HG03354 (cell line): ENCODE measurements around the gene ARPC5L.

ENCODE experiments used
- ATAC-seq: cut with Tn5 transposase; IDR thresholded peaks from one replicate; pipeline ENCODE4 v1.9.1; 2021; ENCODE audit warnings: mild to moderate bottlenecking; ENCODE audit not compliant: unreplicated experiment, poor library complexity, severe bottlenecking

Gene ARPC5L

DNA sequence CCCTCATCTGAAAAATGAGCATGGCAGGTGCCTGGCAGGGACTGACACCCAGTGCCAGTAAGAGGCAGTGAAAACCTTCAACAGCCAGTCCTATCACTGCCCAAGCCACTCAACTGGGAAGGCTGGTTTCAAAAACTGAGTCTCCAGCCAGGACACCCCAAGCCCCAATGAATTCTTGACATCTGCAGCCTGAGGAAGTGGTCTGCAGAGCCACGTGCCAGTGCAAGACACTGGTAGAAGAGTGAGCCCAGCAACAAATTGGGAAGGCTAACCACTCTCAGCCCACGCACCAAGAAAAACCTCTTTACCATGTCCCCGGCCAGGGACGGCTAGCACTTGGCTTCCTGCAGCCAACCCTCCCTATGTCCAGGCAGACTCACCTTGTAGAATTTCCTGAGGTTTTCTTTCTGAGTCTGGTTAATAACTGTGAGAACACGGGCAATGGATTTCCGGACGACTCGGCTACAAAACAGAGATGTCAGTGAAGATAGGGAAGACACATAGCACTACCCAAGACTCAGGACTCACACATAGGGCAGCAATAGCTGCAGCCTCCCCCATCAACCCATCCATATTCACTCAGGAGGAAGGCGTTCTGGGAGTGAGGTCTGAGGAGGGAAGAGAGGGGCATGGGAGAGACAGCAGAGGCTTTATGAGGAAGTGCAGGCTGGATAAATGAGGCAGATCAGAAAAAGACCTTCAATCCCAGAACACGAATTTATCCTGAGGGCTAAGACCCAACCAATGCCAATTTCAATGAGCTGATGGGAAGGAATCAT is 1.9 kb upstream of the ARPC5L start:
- ATAC-seq: no peak

DNA sequence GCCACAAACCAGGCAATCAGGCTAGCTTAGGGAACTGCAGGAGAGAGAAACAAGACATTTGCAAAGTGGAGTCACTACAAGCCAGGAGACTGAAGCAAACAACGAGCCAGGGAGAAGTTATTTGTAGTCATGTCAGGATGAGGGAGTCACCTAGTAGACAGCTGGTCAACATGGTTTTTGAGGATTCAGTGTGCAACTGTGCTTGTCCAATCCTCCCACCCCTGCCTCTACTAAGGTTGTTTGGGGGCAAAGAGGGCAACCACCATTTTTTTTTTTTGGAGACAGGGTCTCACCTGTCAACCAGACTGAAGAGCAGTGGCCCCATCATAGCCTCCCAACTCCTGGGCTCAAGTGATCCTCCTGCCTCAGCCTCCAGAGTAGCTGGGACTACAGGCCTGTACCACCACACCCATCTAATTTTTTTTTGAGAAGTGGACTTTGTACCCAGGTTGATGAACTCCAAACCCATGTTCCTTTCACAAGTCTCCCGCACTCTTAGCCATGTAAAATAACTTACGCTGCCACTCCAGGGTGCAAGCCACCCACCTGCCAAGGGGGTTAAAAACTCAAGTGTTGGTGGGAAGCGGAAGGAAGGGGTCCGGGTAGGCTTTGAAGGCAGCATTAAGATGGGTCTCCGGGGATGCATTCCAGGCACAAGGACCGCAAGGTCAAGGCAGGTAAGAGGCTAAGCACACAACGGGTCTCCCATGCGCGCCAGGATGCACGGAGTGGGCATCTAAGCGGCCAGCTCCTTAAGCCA is 1.2 kb upstream of the ARPC5L start:
- no peak for ATAC-seq

DNA sequence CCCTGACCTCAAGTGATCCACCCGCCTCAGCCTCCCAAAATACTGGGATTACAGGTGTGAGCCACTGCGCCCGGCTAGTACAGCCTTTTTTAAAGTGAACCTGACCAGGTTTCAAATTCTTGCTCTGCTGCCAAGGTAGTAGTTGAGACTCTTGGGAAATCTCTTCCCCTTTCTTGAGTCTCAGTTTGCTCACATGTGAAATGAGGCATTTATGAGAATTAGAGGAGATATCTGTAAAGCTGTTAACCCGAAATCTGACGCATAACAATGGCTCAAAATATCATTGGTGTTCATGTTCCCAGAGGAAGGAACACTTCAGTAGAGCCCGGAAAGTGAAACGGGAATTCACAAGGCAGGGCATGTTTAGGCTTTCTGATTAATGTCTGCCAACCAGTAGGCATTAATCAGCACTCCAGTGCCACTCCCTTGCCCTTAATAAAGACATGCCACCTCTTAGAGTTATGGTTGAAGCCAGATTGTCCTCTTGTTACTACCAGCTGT is 1.5 kb downstream of the ARPC5L start:
- no peak for ATAC-seq

DNA sequence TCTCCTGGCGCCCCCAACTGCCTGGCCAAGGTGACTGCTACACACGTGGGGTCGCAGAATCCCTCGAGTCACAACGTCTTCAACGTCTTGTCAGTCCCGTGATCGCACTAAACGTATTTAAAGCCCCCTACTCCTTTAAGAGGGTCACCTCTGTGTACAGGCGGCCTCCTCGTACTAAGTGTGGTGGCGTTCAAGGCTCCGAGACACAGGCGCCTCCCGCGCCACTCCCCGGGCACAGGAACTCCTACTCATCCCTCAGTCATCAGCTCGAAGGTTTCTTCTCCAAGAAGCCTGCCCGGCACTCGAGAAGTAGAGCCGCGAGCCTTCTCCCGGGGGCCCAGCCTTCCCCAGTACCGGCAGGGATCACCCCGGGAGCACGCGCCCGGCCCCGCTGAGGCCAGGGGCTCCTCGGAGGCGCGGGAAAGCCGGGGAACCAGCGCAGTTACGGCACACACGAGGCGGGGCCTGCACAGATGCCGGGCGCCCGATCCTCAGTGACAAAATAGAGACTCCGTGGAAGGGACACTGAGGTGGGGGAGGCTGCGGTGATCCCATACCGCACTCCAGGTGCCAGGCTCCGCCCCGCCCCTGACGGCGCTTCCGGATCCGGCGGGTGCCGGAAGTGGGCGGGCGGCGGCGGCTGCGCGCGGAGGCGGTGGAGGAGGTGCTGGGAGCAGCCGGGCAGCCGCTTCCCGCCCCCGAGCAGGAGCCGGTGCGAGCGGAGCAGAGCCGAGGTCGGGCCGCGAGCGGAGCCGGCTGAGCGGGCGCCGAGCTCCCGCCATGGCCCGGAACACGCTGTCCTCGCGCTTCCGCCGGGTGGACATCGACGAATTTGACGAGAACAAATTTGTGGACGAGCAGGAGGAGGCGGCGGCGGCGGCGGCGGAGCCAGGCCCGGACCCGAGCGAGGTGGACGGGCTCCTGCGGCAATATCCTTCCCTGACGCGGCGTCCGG is 6.9 kb downstream of the ARPC5L start:
- ATAC-seq: peak; percentile 74

DNA sequence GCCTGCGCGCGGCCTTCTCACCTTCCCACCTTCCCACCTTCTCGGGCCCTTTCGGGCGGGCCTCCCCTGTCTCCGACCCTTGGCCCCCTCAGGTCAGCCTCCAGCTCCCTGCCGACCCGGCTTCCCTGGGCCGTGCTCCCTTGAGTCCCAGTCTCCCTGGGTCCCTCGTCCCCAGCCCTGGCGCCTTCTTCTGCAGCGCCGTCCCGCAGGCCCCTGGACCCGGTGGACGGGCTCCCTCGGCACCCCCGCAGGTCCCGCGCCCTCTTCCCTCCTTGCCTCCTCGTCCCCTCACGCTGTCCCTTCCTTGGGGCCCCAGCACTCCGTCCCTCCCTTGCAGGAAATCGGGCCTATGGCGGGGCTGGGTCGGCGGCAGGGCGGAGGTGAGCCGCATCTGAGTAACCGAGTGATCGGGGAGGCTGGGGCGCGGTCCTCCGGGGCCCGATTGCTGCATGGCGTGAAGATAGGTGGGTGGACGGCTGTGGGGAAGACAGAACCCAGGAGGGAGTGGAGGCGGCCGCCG is 7.6 kb downstream of the ARPC5L start:
- ATAC-seq: peak; percentile 17

DNA sequence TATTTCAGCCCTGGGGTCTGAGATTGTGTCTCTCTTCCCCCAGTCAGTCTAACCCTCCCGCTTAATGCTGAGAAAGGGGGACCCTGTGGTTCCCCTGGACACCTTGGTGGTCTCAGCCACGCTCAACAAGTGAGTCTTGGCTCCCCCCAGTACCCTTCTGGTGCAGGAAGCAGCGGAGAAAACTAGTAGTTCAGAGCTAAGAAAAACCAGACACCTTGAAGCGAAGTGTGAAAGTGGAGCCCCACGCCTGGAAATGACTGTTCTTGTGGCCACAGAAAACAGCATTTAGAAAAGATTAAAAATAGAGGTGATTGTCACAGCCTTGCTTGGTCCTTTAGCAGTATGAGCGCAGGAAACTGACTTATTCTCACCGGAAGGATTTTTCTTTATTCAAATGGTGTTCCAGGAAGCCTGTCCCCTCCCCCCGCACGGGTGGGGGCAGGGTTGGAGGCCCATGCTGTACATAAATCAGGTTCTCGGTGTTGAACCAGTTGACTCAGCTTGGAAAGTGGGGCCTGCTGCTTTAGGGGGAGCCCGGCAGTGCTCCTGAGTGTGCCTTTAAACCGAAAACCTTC is 8.1 kb downstream of the ARPC5L start:
- peak; percentile 40 for ATAC-seq

DNA sequence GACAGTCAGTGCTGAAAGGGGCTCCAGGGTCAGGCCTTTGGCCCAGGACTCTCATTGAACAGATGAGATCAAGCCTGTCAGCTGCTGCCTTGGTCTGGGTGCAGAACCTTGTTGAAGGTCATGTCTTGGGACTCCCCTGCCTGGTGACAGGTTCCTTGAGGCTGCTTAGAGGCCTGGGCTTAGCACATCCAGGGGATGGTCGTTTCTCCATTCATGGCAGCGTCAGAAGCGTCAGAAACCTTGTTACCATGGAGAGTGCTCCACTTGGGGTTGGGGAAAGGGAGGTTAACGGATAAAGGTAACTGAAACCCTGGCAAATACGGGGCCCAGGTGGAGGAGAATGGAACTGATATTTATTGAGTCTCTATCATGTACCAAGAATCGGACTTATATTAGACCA is 8.8 kb downstream of the ARPC5L start:
- no peak for ATAC-seq

DNA sequence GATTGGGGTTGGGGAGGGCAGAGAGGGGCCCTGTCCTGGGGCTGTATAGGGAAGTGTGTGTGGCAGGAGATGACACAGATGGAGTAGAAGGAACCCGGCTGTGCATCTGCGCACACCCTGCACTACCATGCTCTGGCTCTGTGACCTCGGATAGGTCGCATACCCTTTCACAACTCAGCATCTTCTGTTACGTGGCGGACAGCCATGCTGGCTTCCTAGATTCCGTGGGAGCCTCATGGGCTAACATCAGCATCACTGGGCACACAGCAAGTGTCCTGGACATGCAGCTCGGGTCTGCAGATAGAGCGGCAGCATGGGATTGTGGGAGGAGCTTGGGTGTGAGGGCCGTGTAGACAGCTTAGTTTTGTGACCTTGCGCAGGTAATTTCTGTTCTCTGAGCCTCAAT is 9.2 kb downstream of the ARPC5L start:
- ATAC-seq: no peak

DNA sequence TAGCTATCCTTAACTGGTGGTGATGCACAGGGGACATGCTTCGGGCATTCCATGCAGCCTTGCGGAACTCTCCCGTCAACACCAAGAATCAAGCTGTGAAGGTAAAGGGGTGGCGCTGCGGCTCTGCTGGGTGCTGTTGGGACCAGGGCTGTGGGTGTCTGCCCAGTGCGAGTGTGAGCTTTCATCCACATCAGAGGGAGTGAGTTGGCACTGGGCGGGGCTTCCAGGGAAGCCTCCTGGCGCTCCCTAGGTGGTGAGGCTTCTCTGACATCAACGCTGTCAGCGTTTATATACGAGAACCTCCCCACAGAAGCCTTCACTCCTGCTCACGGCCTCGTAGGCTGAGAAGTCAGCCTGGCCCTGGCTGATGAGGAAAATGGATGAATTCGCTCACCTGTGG is 11.7 kb downstream of the ARPC5L start:
- no peak for ATAC-seq

DNA sequence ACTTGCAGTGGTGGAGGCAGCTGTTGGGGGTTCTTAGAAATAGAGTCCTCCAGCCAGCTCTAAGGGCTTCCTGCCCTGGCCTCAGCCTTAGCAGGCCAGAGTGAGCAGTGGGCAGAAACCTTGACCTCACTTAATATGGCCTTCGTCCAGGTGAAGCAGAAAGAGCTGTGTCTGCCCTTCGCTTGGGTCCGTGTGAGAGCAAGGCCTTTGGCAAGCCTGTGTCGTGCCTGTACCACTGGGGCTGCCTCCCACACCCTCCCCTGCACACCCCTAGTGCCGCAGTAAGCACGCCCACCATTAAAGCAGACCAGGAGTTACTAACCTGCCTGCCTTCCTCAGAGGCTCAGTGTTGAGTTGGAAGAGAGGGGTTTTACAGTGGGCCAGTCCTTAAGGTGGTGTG is 13.6 kb downstream of the ARPC5L start:
- no peak for ATAC-seq

DNA sequence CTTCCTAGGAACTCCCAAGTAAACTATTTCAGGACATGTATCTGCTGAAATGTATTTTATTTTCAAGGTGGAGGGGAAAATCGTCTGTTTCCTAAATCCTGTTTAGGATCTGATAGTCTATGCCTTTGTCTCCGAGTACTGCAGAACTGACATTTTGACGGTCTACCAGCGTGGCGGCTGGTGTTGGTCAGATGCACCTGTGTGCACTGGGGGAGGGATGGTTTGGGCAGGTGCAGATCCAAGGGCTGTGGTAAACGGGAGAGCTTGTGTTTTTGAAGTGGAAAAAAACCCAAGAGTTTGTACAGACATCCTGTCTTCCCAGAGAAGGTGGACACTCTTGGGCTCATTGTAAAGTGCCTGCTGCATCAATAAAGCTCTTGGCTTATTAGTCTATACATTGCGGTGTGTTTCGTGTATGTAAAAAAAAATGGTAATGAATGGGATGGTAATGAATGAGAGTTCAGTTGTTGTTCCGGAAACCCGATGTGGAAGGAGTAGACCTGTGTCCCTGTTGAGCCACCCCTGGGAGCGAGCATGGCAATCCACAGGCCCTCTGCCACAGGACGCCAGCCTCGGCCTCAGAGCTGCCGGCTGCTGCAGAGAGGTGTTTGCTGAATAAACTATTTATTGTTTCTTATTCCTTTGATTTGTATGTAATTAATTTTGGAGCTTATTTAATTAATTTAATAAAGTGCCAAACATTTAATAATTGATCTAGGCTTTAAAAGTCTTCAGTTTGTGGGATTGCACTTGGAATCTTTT is 15.3 kb downstream of the ARPC5L start:
- no peak for ATAC-seq

DNA sequence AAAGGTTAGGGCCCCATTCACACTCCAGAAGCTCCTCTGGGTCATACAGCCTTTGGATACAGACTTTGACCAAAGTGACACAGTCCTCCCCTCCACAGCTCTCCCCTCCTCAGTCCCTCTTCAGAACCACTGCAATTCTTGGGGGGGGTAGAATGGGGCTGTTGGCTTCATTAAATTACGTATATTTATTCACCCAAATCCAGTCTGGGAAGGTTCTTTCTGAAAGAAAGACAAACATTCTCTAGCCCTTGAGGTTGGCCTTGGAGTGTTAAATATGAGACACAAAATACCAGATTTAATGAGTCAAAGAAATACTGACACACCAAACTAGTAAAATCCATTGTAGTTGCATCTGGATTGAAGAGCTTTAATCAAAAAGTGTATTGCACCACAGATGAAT is 16.1 kb downstream of the ARPC5L start:
- no peak for ATAC-seq

DNA sequence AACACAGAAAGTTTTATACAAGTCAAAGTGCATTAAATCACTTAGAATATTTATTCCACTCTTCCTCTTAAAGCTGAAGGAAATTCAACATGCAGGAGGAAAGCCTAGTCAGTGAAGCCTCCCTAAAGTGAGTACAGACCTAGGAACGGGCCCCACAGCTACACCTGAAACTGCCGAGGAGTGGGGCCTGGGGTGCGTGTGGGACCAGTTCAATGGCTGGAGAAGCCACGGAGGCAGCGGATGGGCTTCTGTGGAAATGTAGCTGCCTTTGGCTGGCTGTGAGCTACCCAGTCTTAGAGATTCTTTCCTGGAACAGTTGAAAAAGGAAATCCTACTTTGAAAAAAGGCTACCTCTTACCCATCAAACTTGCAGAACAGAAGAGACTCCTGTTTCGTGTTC is 16.6 kb downstream of the ARPC5L start:
- ATAC-seq: no peak

DNA sequence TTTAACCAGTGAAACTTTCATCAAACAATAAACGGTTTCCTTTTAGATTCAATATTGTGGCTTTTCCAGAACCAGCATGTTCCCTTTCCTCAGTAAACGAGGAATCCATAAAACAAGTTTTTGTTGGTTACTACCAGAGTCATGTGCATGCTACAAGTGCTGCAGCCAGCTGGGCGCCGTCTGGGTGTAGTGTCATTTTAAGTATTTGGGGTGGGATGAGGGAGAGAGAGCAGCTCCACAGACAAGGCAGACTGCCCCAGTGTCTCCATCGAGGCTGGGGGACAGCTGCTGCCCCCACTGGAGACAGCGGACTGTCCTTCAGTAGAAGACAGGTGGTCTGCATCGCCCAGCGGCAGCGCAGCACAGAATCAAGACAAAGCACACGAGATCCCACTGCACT is 17.3 kb downstream of the ARPC5L start:
- no peak for ATAC-seq

DNA sequence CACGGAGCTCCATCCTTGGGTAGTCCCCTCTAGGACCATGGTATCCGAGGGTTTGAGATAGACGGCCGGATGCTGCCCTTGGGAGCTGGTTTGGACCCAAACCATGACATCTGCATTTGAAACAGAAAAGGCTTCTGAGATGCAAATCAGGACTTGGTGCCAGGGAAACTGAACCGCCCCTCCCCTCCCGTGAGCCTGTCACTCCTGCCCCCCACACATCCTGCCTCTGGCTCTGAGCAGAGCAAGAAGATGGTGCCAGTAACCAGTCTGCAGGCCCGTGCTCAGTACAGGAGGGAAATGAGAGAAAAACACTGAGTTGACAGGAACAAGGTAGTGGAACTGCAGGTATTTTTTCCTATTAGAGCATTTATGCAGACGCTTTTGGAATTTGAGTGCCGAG is 18.6 kb downstream of the ARPC5L start:
- no peak for ATAC-seq

DNA sequence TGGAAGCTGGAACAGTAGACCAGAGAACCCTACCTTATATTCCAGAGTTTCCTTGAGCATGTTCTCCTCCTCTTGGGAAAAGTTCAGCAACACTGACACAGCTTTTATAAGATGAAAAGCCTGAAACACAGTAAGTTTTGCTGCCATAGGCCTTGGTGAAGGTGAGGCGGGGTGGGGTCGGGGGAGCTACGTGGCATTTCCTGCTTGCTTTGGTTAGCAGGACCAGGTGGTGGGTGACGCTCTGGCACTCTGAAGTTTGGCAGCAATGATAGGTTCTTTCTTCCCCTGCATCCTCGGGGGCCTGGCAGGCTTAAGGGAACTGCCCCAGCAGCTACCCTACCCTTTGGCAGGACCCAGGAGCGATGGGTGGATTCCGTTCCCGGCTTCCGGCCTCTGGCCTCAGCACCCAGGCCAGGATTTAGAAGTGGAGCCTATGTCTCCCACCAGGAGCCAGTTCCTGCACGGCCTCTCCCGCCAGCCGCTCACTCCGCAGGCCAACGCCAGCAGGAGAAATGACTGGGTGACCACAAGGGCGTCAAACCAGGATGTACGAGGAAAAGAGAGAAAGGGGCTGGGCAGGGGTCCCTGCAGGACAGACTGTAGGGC is 19.3 kb downstream of the ARPC5L start:
- no peak for ATAC-seq

DNA sequence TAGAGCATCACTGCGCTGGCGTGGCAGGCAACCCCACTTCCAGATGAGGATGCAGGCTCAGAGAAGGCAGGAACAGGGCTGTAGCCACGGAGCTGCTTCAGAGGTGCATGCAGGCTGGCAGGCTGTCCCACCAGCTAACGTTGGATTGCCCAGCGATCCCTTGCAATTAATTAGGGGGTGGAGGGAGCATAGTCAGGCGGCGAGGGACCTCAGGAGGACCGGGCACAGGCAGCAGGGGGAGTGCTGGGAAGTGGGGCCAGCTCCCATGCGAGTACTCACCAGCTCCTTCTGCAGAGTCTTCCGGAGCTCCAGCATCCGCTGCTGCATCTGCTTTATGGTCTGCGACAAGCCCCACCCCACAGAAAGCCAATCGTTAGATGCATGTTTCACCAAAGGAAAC is 20.3 kb downstream of the ARPC5L start:
- no peak for ATAC-seq

DNA sequence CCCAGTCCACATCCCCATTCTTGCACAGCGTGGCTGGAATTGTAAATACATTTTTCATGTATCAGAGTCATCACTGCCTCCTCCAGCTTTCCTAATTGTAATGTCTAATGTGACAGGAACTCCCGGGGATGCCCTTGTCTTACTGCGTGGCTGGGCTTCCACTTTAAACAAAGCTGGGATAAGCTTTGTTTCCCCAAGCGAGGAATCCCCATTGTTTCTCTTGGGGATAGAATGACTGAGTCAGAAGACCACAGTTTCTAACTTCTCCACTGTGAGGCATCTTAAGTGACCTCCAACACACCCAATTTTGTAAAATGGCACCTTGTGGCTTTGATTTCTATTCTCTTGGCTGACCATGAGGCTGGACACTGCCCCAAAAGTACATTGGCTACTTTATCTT is 22.4 kb downstream of the ARPC5L start:
- no peak for ATAC-seq
